K562 (cell line): Measurements from ENCODE around the gene ELF2. TPM values are rescaled to one million over a fixed set of nuclear protein-coding genes. Genes with fewer than 3 reads are reported as not detected.

ENCODE experiments used
- ATAC-seq: fragments of 200-7000 bp; cut with Tn5 transposase; 3 replicates; pipeline ENCODE4 v1.9.1; 2020; ENCODE audit warnings: moderate library complexity
- BruUV-seq: library from RNA; stranded (reverse); fragments of 400-500 nt; replicated peaks from 2 replicates; lab custom pipeline; 2021; lab: Mats Ljungman, UMichigan
- CTCF ChIA-PET: fragments of 300-600 bp; formaldehyde crosslinking; extraction: SDS; loops from one replicate; lab custom pipeline; 2021; ENCODE audit warnings: low intra/inter-chr PET ratio; lab: Yijun Ruan, JAX
- POLR2A ChIA-PET: fragments of 300-600, 350-650 bp; sonication (Branson Sonifier 250); formaldehyde crosslinking; extraction: SDS; loops from one replicate; lab custom pipeline; 2021; ENCODE audit warnings: antibody characterized with exemption, inconsistent platforms; lab: Yijun Ruan, JAX
- DNase-seq, 4 experiments: peaks; one replicate each; pipeline versions ENCODE4 v3.0.0 to v3.0.0-alpha.2; 2011 to 2018; ENCODE audit warnings: low spot score in 3 of 4, mixed read lengths in 3 of 4; ENCODE audit errors: extremely low read depth in 1 of 4
- FAIRE-seq: peaks from 2 replicates; lab custom pipeline; 2011; peaks lifted over from hg19 to GRCh38; lab: Jason Lieb, UNC
- H2AFZ ChIP-seq: 2 replicates; pipeline ENCODE4 v1.6.0; 2011; ENCODE audit warnings: low read depth, low read length, control low read depth, inconsistent platforms
- H3K27ac ChIP-seq: fragments of 200-600 bp; 3 replicates; pipeline ENCODE4 v1.8.0; 2011; ENCODE audit warnings: low read depth, mild to moderate bottlenecking, control low read depth, inconsistent platforms, low read length, moderate library complexity, mixed read lengths; ENCODE audit errors: extremely low read depth
- H3K27me3 ChIP-seq, 2 experiments: fragments of 300-600 bp in 1 of 2; 2 replicates in 1 of 2; 3 replicates in 1 of 2; pipeline versions ENCODE4 v1.6.0 to v1.8.0; 2011; ENCODE audit warnings: inconsistent platforms in 2 of 2, low read length in 2 of 2, mild to moderate bottlenecking in 1 of 2, mixed read lengths in 1 of 2, moderate library complexity in 1 of 2; ENCODE audit not compliant: control insufficient read depth in 2 of 2, insufficient read depth in 2 of 2
- H3K36me3 ChIP-seq: fragments of 300-600 bp; 3 replicates; pipeline ENCODE4 v1.8.0; 2011; ENCODE audit warnings: mild to moderate bottlenecking, low read length, inconsistent platforms; ENCODE audit not compliant: control insufficient read depth, insufficient read depth
- H3K4me1 ChIP-seq, 2 experiments: fragments of 200-600 bp in 1 of 2; replicated peaks in 1 of 2; 2 replicates in 1 of 2; 3 replicates in 1 of 2; pipeline versions ENCODE4 v1.5.1 to v1.8.0; 2011; ENCODE audit warnings: inconsistent platforms in 2 of 2, low read length in 2 of 2, mild to moderate bottlenecking in 1 of 2, mixed read lengths in 1 of 2, moderate library complexity in 1 of 2; ENCODE audit not compliant: control insufficient read depth in 2 of 2, insufficient read depth in 2 of 2
- H3K4me2 ChIP-seq: 2 replicates; pipeline ENCODE4 v1.6.1; 2011; ENCODE audit warnings: low read length, control low read depth, inconsistent platforms, mixed read lengths; ENCODE audit not compliant: insufficient read depth
- H3K4me3 ChIP-seq: fragments of 200-600 bp; sonication (generic), shearing (Covaris generic); 2 replicates; pipeline ENCODE4 v1.5.1; 2016; ENCODE audit warnings: control low read depth, inconsistent platforms
- H3K79me2 ChIP-seq: fragments of 200-600 bp; 3 replicates; pipeline ENCODE4 v1.8.0; 2011; ENCODE audit warnings: low read length, inconsistent platforms; ENCODE audit not compliant: control insufficient read depth, insufficient read depth
- H3K9ac ChIP-seq, 2 experiments: 2 replicates each; pipeline versions ENCODE4 v1.6.0 to v1.6.1; 2011; ENCODE audit warnings: low read depth in 2 of 2, low read length in 2 of 2, control low read depth in 1 of 2, inconsistent platforms in 1 of 2, mild to moderate bottlenecking in 1 of 2, mixed read lengths in 1 of 2; ENCODE audit not compliant: insufficient read depth in 1 of 2
- H3K9me1 ChIP-seq: one replicate; pipeline ENCODE4 v1.6.0; 2011; ENCODE audit warnings: inconsistent platforms, mild to moderate bottlenecking, low read length, moderate library complexity; ENCODE audit not compliant: control insufficient read depth, insufficient read depth
- H3K9me3 ChIP-seq: replicated peaks from 2 replicates; pipeline ENCODE4 v1.5.1; 2011; ENCODE audit warnings: low read depth, low read length, inconsistent platforms; ENCODE audit not compliant: control insufficient read depth, insufficient read depth
- H4K20me1 ChIP-seq: replicated peaks from 2 replicates; pipeline ENCODE4 v1.6.1; 2011; ENCODE audit warnings: low read length, inconsistent platforms, mixed read lengths; ENCODE audit not compliant: control insufficient read depth, insufficient read depth
- BRF1 ChIP-seq: IDR thresholded peaks from 3 replicates; pipeline ENCODE4 v1.6.1; 2011; ENCODE audit warnings: borderline replicate concordance, mild to moderate bottlenecking; ENCODE audit not compliant: insufficient read length; ENCODE audit errors: extremely low read depth
- CHD4 ChIP-seq: fragments of 200-600 bp; sonication (generic); IDR thresholded peaks from 3 replicates; pipeline ENCODE4 v1.6.1; 2012; ENCODE audit warnings: low read depth, mild to moderate bottlenecking, mixed read lengths, low read length, inconsistent platforms; ENCODE audit not compliant: insufficient read depth, insufficient replicate concordance, poor library complexity, severe bottlenecking
- HEY1 ChIP-seq: fragments of 250-450 bp; sonication (Bioruptor Pico); IDR thresholded peaks from 2 replicates; pipeline ENCODE4 v1.5.0; 2020; ENCODE audit warnings: mild to moderate bottlenecking, moderate library complexity, borderline replicate concordance
- HMGN3 ChIP-seq: IDR thresholded peaks from 2 replicates; pipeline ENCODE4 v1.6.1; 2011; ENCODE audit warnings: borderline replicate concordance, low read depth, mild to moderate bottlenecking, mixed read lengths, low read length; ENCODE audit not compliant: insufficient read length; ENCODE audit errors: extremely low read depth
- NRF1 ChIP-seq, 2 experiments: fragments of 450-650 bp; IDR thresholded peaks in 1 of 2; conservative IDR thresholded peaks in 1 of 2; 2 replicates each; pipeline ENCODE4 v1.6.1; 2014; ENCODE audit warnings: mild to moderate bottlenecking in 2 of 2
- PRPF4 ChIP-seq: fragments of 200-400 bp; formaldehyde crosslinking; IDR thresholded peaks from one replicate; pipeline ENCODE4 v1.6.1; 2017; ENCODE audit warnings: low read length, low read depth, mild to moderate bottlenecking; ENCODE audit not compliant: insufficient read depth, poor library complexity, severe bottlenecking
- ZNF584 ChIP-seq: fragments of 200-800 bp; sonication (Bioruptor generic); IDR thresholded peaks from 2 replicates; pipeline ENCODE4 v1.6.1; 2016; ENCODE audit warnings: low read depth, mild to moderate bottlenecking, missing genetic modification characterization, missing compliant biosample characterization
- ZNF780A ChIP-seq: fragments of 250-450 bp; sonication (Bioruptor Pico); IDR thresholded peaks from 2 replicates; pipeline ENCODE4 v1.5.0; 2021; ENCODE audit warnings: mild to moderate bottlenecking
- WGBS: fragments of 100-300 bp; shearing (Covaris generic); methylation state at CpG from one replicate; pipeline ENCODE4 v1.1.6; 2016; ENCODE audit warnings: low coverage, mixed read lengths; ENCODE audit not compliant: insufficient coverage; ENCODE audit errors: missing lambda C conversion rate; 5-methylcytosine and 5-hydroxymethylcytosine counted together
- in situ Hi-C: fragments of 300-500 bp; cut with MboI; formaldehyde crosslinking; loops from 4 replicates; pipeline ENCODE4 v1.15.0; 2018; ENCODE audit warnings: inconsistent platforms, mixed read lengths
- intact Hi-C: fragments of 100-400 bp; cut with micrococcal nuclease; formaldehyde crosslinking; loops from 2 replicates; pipeline ENCODE4 v1.14.2; 2022
- polyA plus RNA-seq, 8 experiments: library from polyadenylated mRNA; depleted of rRNA in 4 of 8; stranded (reverse) in 5 of 8; unstranded in 3 of 8; fragments of >200 nt; fragmentation: Nextera tagmentation in 2 of 8; fragmentation: Illumina TruSeq in 1 of 8; extraction: Ambion mirVana in 2 of 8; extraction: Trizol in 1 of 8; gene quantifications; 2 replicates each; pipeline versions ENCODE4 v1.2.1 to v1.2.3, GENCODE V29; 2011 to 2014; ENCODE audit warnings: inconsistent platforms in 1 of 8, missing spikeins in 1 of 8
- total RNA-seq, 7 experiments: library from RNA; depleted of rRNA in 6 of 7; stranded (reverse); fragments of >200 nt in 6 of 7; fragmentation: Illumina TruSeq in 2 of 7; extraction: Trizol in 2 of 7; gene quantifications; 2 replicates each; pipeline versions ENCODE4 v1.2.1 to v1.2.3, GENCODE V29; 2011 to 2021; ENCODE audit warnings: low replicate concordance in 1 of 7
- TF ChIP-seq, protein P1 (sequence below): sonication (generic); formaldehyde crosslinking; IDR thresholded peaks from 2 replicates; pipeline ENCODE4 v1.8.0; 2022; ENCODE audit warnings: mild to moderate bottlenecking, missing genetic modification reagents

Gene ELF2
- total and polyA plus RNA-seq, 9 of the 15 experiments (the other 6 are each of a cell fraction or from before 2014, with no cell fraction given) = 9.4 to 58.7 (median 41.6) TPM

- CTCF ChIA-PET = no interaction called here
- in situ Hi-C loops = no loop called here
- intact Hi-C loops = loop anchor here (10.0 kb wide), 1 partner anchor 313 kb away; no protein-coding TSS in a partner anchor
Observed at GRCh38 chr4:139222215-139222614, 45.2 kb upstream of the ELF2 start.

DNA sequence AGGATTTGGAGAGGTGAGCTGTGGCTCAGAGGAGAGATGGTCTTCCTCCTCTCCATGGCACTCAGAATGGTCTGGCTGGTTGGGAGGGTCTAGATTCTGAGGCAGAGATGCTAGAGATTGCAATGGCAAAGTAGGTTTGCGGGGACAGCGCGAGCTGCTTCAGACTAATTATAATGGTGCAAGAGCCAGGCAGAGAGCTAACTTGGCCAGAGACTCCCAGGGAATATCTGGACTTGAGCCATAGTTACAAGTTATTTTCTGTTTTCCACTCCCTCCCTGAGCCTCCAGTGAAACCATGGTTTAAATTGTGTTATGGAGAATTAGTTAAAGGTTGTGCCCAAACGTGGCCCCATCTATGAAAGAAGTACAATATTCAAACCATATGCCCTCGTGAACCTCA is 44.7 kb upstream of the ELF2 start:
- intact Hi-C loops (loop anchor here (10.0 kb wide), 1 partner anchor 313 kb away; no protein-coding TSS in a partner anchor), in situ Hi-C loops (no loop called here)
- H3K36me3 ChIP-seq = no peaks in the 10 kb centered on the region
- H3K27me3 ChIP-seq = no peaks in the 10 kb centered on the region
- ATAC-seq (no peak), FAIRE-seq (no peak), DNase-seq (no peak)
- H3K4me2 ChIP-seq = no peak overlapping the region
- no peaks in the 10 kb centered on the region for H3K9me3 ChIP-seq
- POLR2A ChIA-PET = interaction anchor here (0.8 kb wide), 1 partner anchor 9 kb away, joined by 3 read pairs; no protein-coding TSS in a partner anchor
- CTCF ChIA-PET = no interaction called here
- H3K79me2 ChIP-seq = no peaks in the 10 kb centered on the region
- BruUV-seq = no TSS peak
- TF ChIP-seq ZNF584 (CRISPR knock-in tag) = no peak
- 62% methylated on average over 5 of the region's 5 CpGs for WGBS
- no peak overlapping the region for H3K9ac ChIP-seq
- H3K9me1 ChIP-seq = no peaks in the 10 kb centered on the region
- no peaks in the 10 kb centered on the region for H4K20me1 ChIP-seq
- peaks cover 0 to 7% of the 10 kb centered on the region in 2 experiments; a peak in 1 of 5 replicates for H3K4me1 ChIP-seq
- H2AFZ ChIP-seq = peak overlapping the region; percentile 77
- H3K27ac ChIP-seq = no peak overlapping the region
- H3K4me3 ChIP-seq = no peak overlapping the region

More at GRCh38 chr4:139222215-139222614, 45.2 kb upstream of the ELF2 start:
- H3K4me2 ChIP-seq = no peak overlapping the region
- ATAC-seq (no peak), FAIRE-seq (peak; percentile 37), DNase-seq (no peak)
- peaks cover 0 to 7% of the 10 kb centered on the region in 2 experiments; a peak in 1 of 5 replicates for H3K4me1 ChIP-seq
- no peak overlapping the region for H3K27ac ChIP-seq
- H3K9me1 ChIP-seq = no peaks in the 10 kb centered on the region
- no peaks in the 10 kb centered on the region for H4K20me1 ChIP-seq
- no peak overlapping the region for H3K9ac ChIP-seq
- H3K79me2 ChIP-seq = no peaks in the 10 kb centered on the region
- no peak overlapping the region for H3K4me3 ChIP-seq
- TF ChIP-seq CHD4 = no peak
- no peak for TF ChIP-seq ZNF780A
- TF ChIP-seq NRF1 (conservative IDR thresholded peaks at IDR 0.05 in 1 of 2, IDR thresholded peaks at IDR 0.05 in 1 of 2) = peak; percentile 52 to 61; a peak in 3 of 4 replicates
- TF ChIP-seq HEY1 (CRISPR knock-in tag) = no peak
- no peak for TF ChIP-seq PRPF4
- TF ChIP-seq BRF1 = no peak
- no peak for TF ChIP-seq HMGN3
- TF ChIP-seq, protein P1, sequence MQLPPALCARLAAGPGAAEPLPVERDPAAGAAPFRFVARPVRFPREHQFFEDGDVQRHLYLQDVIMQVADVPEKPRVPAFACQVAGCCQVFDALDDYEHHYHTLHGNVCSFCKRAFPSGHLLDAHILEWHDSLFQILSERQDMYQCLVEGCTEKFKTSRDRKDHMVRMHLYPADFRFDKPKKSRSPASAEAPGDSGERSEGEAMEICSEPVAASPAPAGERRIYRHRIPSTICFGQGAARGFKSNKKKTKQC (CRISPR knock-in tag) = no peak
- H3K9me3 ChIP-seq = no peaks in the 10 kb centered on the region
- peak overlapping the region; percentile 77 for H2AFZ ChIP-seq
- H3K27me3 ChIP-seq = no peaks in the 10 kb centered on the region
- POLR2A ChIA-PET = no interaction called here
- no TSS peak for BruUV-seq
- 51% methylated on average over 5 of the region's 5 CpGs for WGBS
- no peaks in the 10 kb centered on the region for H3K36me3 ChIP-seq
